GM18951 (cell line): ENCODE results near the gene BBLN.
A peak's percentile ranks its signal among the peaks of the same experiment; 100 is the strongest.
"Not testable (repeated sequence)": the region's sequence is repeated elsewhere in the genome, so short reads cannot be mapped to it uniquely, and the experiment has no call there.

ENCODE experiments used
- POLR2A ChIP-seq: IDR thresholded peaks from 4 replicates; pipeline ENCODE4 v1.6.1; 2011; ENCODE audit warnings: mild to moderate bottlenecking; ENCODE audit not compliant: insufficient read length, insufficient read depth; ENCODE audit errors: extremely low read depth
- in situ Hi-C: fragments of 300-500 bp; cut with MboI; formaldehyde crosslinking; loops from one replicate; pipeline ENCODE4 v1.12.0; 2022; ENCODE audit warnings: low sequenced_read_pairs, mixed read lengths, inconsistent platforms; ENCODE audit not compliant: unreplicated experiment

Gene BBLN

DNA sequence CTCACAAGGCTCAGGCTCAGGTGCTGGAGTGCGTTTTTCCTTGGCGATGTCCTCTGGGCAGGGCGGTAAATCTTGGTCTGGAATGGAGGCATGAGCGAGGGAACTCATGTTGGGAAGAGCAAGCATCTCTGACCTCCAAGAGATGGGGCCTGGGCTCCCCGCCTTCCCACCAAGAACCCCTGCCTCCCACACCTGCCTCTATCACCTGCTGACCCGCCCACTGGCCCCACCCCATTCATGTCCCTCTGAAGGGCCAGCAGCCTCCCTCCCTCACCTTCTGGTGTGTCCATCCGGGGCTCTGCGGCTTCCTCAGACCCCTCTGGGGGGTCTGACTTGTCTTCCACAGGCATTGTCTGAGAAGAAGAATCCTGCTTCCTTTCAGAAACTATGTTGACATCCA, 20.4 kb downstream of the BBLN start:
- in situ Hi-C loops = no loop called here
- no peak for TF ChIP-seq POLR2A

DNA sequence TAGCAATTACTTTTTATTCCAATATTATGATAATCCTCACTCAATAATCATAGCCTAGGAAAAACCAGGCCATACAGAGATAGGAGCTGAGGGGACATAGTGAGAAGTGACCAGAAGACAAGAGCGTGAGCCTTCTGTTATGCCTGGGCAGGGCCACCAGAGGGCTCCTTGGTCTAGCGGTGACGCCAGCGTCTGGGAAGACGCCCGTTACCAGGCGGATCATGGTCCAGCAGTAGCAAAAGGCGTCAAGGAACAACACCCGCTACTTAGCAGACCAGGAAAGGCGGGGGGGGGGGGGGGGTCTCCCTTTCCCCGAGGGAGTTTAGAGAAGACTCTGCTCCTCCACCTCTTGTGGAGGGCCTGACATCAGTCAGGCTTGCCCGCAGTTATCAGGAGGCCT, 21.4 kb downstream of the BBLN start:
- in situ Hi-C loops = not testable (repeated sequence)

DNA sequence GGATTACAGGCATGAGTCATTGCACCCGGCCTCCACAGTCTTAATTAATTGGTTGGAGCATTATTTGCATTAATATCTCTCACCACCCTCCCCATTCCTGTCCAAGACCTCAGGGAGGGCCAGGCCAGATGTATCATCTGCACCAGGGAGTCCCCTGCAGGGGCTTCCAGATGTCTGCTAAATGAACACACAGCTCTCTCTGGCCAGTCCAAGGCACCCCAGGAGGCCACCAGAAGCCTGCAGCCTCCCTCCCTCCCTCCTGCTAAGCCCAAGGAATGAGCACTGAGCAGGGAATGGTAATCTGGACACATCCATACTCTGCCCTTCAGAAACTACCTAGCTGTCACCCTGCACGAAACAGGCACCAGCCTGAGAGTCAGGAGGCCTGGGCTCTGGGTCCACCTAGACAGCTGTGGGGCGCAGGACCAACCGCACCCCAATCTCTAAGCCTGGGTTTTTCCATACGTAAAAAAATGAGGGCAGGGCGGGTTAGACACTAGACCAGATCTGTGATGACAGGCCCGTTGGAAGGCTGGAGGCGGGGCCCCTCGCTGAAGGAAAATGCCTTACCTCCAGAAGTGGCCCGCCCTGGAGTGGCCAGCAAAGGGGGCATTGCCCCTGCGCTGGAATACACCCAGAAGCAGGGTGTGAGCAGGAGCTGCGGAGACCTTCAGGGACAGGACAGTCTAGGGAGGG, 23.0 kb downstream of the BBLN start:
- in situ Hi-C loops = no loop called here
- no peak for TF ChIP-seq POLR2A

DNA sequence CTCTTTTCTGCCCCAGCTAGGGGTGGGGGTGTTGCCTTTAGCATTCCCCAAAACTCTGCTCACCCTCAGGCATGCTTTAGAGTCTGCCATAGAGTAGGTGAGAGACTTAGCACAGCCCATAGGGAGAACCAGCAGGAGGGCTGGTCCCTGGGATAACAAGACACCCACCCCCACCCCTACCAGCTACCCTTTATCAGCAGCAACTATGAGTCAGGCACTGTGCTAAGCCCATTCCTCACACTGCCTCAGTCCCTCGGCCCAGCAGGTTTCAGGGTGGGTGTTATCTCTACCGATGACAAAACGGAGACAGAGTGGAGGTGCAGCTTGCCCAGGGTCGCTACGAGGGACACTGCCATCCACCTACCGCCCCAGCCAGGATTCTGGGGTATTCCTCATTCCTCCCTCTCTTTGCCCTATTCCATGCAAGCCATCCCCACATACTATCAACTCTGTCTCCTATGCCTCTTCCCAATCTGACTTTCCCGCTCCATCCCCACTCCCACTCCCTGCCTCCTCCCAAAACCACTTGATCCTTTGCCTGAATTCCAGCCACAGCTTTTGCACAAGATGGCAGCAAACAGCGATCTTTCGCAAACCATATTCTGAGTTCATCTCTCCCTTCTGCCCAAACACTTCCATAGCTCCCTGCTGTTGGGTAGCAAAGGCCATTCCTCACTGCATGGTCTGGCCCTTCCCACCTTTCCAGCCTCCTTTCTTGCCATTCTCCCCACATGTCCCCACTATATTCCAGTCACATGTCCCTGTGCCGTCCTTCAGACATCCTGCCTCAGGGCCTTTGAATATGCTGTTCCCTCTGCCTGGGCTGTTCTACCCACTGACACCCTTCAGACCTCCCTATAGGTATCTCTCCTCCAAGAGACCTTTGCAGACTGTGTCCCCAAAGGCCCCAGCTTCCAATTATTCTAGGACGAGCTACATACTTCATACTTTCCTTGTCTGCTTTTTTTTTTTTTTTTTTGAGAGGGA, 26.2 kb downstream of the BBLN start:
- in situ Hi-C loops = no loop called here

DNA sequence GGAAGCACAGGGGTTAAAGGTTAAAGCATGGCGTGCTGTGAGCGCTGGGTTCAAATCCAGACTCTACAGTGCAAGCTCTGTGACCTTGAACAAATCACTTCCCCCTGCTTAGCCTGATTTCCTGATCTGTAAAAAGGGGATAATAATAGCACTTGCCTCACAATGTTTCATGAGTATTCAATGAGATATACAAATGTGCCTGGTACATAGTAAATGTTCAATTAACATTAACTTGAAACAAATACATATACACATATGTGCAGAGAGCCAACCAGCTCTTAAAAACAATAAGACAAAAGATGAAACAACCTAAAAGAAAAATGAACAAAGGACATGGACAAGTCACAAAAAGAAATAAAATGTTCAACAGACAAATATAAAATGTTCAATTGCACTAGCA, 27.3 kb downstream of the BBLN start:
- in situ Hi-C loops = no loop called here
- TF ChIP-seq POLR2A = no peak

More for the DNA sequence above, 26.2 kb downstream of the BBLN start:
- TF ChIP-seq POLR2A = no peak

DNA sequence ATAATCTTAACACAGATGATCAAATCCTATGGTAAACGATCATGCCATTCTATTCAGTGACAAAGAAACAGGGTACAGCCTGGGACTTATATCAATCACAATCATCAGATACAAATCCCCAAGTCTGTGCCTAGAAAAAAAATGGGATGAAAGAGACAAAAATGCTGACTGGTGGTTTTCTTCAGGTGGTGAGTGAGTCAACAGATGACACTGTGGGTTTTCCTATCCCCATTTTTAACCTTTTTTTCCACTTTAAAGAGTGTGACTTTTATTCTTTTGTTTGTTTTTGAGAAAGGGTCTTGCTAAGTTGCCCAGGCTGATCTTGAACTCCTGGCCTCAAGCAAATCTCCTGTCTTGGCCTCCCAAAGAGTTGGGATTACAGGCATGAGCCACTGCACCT, 28.1 kb downstream of the BBLN start:
- in situ Hi-C loops = no loop called here
- TF ChIP-seq POLR2A = no peak

DNA sequence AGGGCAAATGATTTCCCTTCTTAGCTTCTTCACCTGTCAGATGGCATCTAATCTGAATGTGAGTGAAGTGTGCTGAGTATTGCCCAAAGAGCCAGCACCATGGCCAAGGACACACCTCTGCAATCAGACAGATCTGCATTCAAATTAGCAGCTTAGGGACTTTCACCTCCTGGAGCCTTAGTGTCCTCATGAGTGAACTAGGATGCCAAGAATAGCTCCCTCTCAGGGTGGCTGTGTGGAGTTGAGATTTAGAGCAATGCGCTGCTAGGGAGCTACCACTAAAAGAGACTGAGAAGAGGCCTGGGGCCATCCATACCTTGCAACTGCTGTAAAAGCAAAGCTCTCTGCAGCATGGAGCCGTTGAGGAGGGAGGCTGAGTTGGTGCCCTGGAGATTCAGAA, 29.9 kb downstream of the BBLN start:
- in situ Hi-C loops = no loop called here

DNA sequence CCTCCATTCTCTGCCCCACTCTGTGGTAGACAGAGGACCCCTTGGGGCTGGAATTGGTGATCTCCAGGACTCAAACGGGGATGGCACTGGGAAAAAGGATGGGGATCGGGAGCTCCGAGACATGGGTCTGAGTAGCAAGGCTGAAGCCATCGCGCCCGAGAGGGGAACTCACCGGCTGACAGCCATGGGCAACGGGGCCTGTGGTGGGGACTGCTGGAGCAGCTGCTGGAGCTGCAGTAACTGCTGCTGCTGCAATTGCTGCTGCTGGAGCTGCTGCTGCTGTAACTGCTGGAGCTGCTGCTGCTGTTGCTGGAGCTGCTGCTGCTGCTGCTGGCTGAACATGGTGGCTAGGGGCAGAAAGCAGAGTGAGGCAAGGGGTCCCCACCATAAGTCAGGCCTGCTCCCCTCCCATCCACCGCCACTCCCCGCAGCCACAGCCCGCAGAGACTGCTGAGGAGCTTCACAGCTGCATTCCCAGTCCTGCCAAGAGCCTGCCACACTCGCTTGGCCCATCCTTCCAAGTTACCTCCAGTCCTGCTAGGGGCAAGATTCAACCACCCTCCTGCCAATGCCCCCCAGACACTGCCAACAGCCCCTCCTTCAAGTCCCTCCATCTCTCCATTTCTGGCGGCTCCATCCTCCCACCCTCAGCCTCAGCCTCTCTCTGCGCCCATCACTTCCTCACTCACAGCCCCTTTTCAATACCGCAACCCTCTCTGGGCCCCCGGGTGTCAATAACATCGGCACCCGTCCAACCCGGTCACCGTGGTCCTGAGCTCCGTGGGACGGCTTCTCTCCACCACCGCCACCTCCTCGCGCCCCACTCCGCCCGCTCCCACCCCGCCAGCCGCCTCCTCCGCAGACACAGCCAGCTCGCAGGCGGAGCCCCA, 30.7 kb downstream of the BBLN start:
- in situ Hi-C loops = no loop called here
- TF ChIP-seq POLR2A = no peak

More for the DNA sequence above, 29.9 kb downstream of the BBLN start:
- no peak for TF ChIP-seq POLR2A

DNA sequence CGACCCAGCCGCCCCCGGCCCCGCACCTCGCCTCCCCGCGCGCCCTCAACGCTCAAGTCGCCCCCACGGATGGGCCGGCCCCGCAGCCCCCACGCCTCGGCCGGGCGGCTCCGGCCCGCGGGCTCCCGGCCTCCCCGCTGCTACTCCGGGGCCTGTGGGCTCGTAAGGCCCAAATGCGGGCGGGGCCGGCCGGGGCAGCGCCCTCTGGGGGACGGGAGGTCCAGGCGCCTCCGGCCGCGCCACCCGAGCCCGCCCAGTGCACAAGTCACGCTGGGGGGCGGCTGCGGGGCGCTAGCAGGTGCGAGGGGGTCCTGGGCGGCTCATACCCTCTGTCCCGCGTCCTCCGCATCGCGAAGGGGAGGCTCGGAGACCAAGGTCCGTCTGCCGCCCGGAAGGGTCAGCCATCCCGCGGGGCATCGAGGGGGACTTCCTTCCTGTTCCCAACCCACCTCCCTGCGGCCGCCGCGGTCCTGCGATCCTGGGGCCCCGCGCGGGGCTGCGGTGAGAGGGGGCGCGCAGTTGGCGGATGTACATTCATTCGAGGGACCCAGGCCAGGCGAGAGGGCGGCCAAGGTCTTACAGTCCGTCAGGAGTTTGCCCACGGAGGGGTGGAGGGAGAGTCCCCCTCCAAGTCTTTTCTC, 31.5 kb downstream of the BBLN start, which contains the start of gene CIZ1:
Gene CIZ1, minus strand, starts transcription at position 167 of the 641 bp plus-strand sequence. CDS start 715 bp downstream, outside the sequence.
- TF ChIP-seq POLR2A = peak; percentile 89
- in situ Hi-C loops = no loop called here

DNA sequence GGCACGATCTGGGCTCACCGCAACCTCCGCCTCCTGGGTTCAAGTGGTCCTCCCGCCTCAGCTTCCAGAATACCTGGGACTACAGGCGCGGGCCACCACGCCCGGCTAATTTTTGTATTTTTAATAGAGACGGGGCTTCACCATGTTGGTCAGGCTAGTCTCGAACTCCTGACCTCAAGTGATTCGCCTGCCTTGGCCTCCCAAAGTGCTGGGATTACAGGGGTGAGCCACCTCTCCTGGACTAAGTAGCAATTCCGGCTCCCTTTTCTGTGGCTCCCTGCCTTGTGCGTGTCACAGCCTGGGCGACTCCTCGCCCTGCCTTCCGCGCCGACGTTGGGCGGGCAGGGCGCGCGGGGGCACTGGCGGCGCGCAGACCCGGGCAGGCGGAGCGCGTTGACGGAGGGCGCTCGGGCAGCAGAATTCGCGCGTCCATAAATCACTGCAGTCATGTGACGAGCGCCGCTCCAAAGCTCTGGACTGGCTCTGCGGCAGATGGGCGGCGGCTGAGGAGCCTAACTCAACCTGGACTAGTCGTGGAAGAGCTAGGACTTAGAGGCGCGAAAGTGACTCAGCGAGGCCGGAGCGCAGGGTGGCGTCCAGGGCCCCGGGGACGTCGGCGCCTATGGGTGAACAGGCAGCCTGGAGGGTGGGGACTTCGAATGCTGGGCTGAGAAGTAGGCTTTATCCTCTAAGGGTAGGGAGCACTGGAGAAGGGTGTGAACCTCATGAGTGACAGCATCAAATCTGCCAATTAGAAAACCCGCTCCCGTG, 32.7 kb downstream of the BBLN start:
- TF ChIP-seq POLR2A = peak; percentile 39
- in situ Hi-C loops = no loop called here

DNA sequence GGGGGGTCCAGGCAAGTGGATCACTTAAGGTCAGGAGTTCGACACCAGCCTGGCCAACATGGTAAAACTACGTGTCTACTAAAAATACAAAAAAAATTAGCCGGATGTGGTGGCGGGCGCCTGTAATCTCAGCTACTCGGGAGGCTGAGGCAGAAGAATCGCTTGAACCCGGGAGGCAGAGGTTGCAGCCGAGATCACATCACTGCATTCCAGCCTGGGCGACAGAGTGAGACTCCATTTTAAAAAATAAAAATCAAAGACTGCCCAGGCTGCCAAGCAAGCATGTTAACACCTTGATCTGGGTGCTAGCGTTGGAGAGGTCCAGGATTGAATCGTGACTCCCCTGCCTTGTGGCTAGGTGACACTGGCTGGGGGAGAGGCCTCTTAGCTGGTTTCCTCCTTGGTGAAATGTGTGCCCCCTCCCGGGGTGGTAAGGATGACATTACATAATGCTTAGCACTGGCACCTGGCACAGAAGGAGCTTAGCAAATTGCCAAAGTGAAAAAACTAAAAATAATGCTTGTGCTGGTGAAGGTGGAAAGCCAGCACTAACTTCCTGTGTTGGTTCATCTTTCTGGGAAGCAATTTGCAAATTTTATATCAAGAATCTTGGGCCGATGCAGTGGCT, 33.5 kb downstream of the BBLN start:
- in situ Hi-C loops = no loop called here
- no peak for TF ChIP-seq POLR2A
